ENCODE results near the gene C1RL.

GRCh38 chr12:7102582-7102981, 6.4 kb downstream of the C1RL start:
- TF ChIP-seq CTCF (IDR thresholded peaks at IDR 0.05): no peak
- no peak for TF ChIP-seq POLR2A (IDR thresholded peaks at IDR 0.05)
- no peak for TF ChIP-seq POLR2AphosphoS5 (IDR thresholded peaks at IDR 0.05)
